Small intestine (tissue), 16 donors: Measurements from ENCODE around the gene ZNF804B. TPM values are rescaled to one million over a fixed set of nuclear protein-coding genes. Genes with fewer than 3 reads are reported as not detected.
A peak's percentile ranks its signal among the peaks of the same experiment; 100 is the strongest.

Experiments used
- DNase-seq, 2 donors: peaks; one replicate each; pipeline versions ENCODE4 v3.0.0 to v3.0.0-alpha.2; 2013
- FAIRE-seq: peaks from 2 replicates; lab custom pipeline; 2012; peaks lifted over from hg19 to GRCh38; lab: Jason Lieb, UNC
- H3K27ac ChIP-seq, 3 donors: one replicate each; pipeline ENCODE4 v1.5.1; 2013; ENCODE audit warnings: low read length in 2 of 3, mild to moderate bottlenecking in 2 of 3, control low read depth in 1 of 3, inconsistent platforms in 1 of 3, low read depth in 1 of 3, moderate library complexity in 1 of 3
- H3K27me3 ChIP-seq, 3 donors: one replicate each; pipeline ENCODE4 v1.6.1; 2013; ENCODE audit warnings: low read length in 3 of 3, inconsistent platforms in 1 of 3; ENCODE audit not compliant: control insufficient read depth in 3 of 3, insufficient read depth in 3 of 3
- H3K36me3 ChIP-seq, 3 donors: one replicate each; pipeline ENCODE4 v1.6.1; 2013; ENCODE audit warnings: low read length in 3 of 3, inconsistent platforms in 1 of 3, low read depth in 1 of 3, mild to moderate bottlenecking in 1 of 3, moderate library complexity in 1 of 3; ENCODE audit not compliant: control insufficient read depth in 3 of 3, insufficient read depth in 2 of 3
- H3K4me1 ChIP-seq, 3 donors: one replicate each; pipeline ENCODE4 v1.6.1; 2013; ENCODE audit warnings: low read length in 2 of 3, inconsistent platforms in 1 of 3, low read depth in 1 of 3, mild to moderate bottlenecking in 1 of 3, moderate library complexity in 1 of 3; ENCODE audit not compliant: control insufficient read depth in 3 of 3, insufficient read depth in 2 of 3
- H3K4me3 ChIP-seq, 3 donors: one replicate each; pipeline ENCODE4 v1.5.1; 2013; ENCODE audit warnings: low read length in 3 of 3, control low read depth in 1 of 3, inconsistent platforms in 1 of 3, low read depth in 1 of 3, mild to moderate bottlenecking in 1 of 3, moderate library complexity in 1 of 3
- H3K9me3 ChIP-seq, 2 donors: one replicate each; pipeline ENCODE4 v1.6.1; 2013; ENCODE audit warnings: low read depth in 1 of 2, low read length in 1 of 2; ENCODE audit not compliant: control insufficient read depth in 2 of 2, insufficient read depth in 1 of 2
- WGBS, 3 donors: extraction: QIAGEN DNeasy Blood & Tissue Kit; methylation state at CpG; one replicate each; pipeline ENCODE4 v1.1.7; 2013; 5-methylcytosine and 5-hydroxymethylcytosine counted together
- long read RNA-seq, 10 donors: transcript quantifications; one replicate each; lab custom pipeline, GENCODE V29; 2026
- polyA plus RNA-seq, 4 donors: library from polyadenylated mRNA; stranded (reverse) in 3 of 4; unstranded in 1 of 4; fragments of 200-250 nt in 3 of 4; fragments of 120-200 nt in 1 of 4; gene quantifications; one replicate each; pipeline versions ENCODE4 v1.2.1 to v1.2.3, GENCODE V29; 2013
- donor health status: healthy with polysubstance abuse.
- donor health status: control.
- donor health status: control.
- donor health status: Bipolar disorder and iron deficiency.
- donor health status: healthy.

ZNF804B gene
- polyA plus RNA-seq = under 1 TPM in 2 of 4 donors, not detected in 2; 0.03 to 0.12 TPM
- long read RNA-seq, donor 1 = 0 reads
- long read RNA-seq, donor 2 = 0 reads
- long read RNA-seq, donor 3 = 0 reads
- long read RNA-seq, donor 4 = 0 reads
- long read RNA-seq, donor 5 = 0 reads
- long read RNA-seq, donor 6 = 0 reads
- long read RNA-seq, donor 7 = 0 reads
- long read RNA-seq, donor 8 = 0 reads
- long read RNA-seq, donor 9 = 0 reads
- long read RNA-seq, donor 10 = 0 reads

DNA sequence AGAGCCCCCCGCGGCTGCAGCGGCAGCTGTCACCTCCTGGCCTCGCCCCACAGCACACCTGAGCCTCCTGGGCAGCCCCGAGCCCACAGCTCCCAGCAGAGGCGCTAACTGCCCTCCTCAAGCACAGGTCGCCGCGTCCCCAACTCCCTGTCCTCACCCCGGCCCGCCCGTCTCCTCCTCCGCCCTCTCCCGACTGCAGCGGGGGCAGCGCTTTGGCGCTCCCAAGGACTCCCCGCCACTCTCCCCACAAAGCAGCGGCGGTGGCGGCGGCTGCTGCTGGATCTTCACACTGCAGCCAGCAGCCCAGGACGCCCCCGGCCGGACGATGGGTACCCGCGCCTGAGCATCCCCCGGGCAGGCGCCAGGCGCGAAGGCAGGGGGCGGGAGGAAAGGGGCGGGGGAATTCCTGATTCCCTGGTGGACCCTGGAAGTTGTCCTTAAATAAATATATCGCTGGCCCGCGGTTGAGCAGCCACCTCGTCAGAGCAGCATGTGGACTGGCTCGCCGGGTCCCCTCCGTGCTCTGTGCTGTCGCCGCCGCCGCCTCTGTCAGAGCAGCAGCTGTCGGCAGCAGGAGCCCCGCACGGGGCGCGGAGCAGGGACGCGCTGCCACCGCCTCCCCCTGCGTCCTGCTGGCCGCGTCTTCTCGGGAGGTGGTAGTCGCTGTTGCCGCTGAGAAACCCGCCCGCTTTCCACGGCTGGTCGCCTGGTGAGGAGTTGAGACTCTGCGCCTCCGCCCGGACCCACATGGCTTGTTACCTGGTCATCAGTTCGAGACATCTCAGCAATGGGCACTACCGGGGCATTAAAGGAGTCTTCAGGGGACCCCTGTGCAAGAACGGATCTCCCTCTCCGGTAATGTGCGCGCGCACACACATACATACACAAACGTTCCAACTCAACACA is at the start of gene ZNF804B:
Gene ZNF804B (plus strand): TSS at position 471 of the 906 bp plus-strand sequence. CDS start 277 bp downstream, at position 748.
- FAIRE-seq = no peak
- Histone ChIP-seq H3K27me3 (peaks cover 9 to 39% (median 14%) of the 10 kb centered on the region in 3 donors), H3K27ac (no peak within 1 kb of the TSS), H3K9me3 (no peaks in the 10 kb centered on the region), H3K4me3 (peak within 1 kb of the TSS in 2 of 3 donors; percentile 1 to 27), H3K4me1 (peaks cover 0 to 6% (median 0%) of the 10 kb centered on the region in 3 donors), H3K36me3 (no peaks in the 10 kb centered on the region)
- peak in 1 of 2 donors; percentile 30 for DNase-seq
- 4 to 8% (median 4%) methylated on average over 67 to 74 of the region's 74 CpGs for WGBS, 3 donors

DNA sequence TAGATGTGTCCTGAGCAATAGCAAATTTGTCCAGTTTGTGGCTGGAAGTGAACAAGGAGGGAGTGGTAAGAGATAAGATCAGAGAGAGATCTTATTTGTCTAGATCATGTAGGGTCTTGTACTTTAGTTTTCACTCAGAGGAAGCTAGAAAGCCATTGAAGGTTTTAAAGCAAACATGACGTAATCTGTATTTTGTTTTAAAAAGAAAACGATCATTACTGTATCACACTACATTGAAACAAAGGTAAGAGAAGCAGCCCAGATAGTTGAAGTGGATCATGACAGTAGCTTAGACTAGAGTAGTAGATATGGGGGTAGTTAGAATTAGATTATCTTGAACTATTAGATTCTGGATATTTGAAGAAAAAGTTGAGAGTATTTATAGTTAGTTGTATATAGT is 23.6 kb upstream of the ZNF804B start:
- H3K27me3 ChIP-seq = no peaks in the 10 kb centered on the region
- DNase-seq (no peak), FAIRE-seq (no peak)
- H3K36me3 ChIP-seq = no peaks in the 10 kb centered on the region
- 64 to 79% (median 74%) methylated on average over 2 of the region's 2 CpGs for WGBS, 3 donors
- H3K4me1 ChIP-seq = no peaks in the 10 kb centered on the region
- H3K4me3 ChIP-seq = no peak overlapping the region
- H3K27ac ChIP-seq = no peak overlapping the region
- peaks cover 0 to 4% of the 10 kb centered on the region in 2 donors for H3K9me3 ChIP-seq

- Histone ChIP-seq H3K4me1 (no peaks in the 10 kb centered on the region), H3K27me3 (no peaks in the 10 kb centered on the region), H3K36me3 (no peaks in the 10 kb centered on the region), H3K4me3 (no peak overlapping the region), H3K9me3 (peaks cover 0 to 4% of the 10 kb centered on the region in 2 donors), H3K27ac (no peak overlapping the region)
- FAIRE-seq (no peak), DNase-seq (no peak)
Observed at GRCh38 chr7:88737632-88738031, 21.9 kb upstream of the ZNF804B start.

- no peaks in the 10 kb centered on the region for H3K9me3 ChIP-seq
- H3K4me1 ChIP-seq = no peaks in the 10 kb centered on the region
- H3K27me3 ChIP-seq = no peaks in the 10 kb centered on the region
- FAIRE-seq (no peak), DNase-seq (no peak)
- H3K4me3 ChIP-seq = no peak overlapping the region
- no peaks in the 10 kb centered on the region for H3K36me3 ChIP-seq
- no peak overlapping the region for H3K27ac ChIP-seq
- WGBS, 3 donors = 34 to 43% (median 34%) methylated on average over 3 of the region's 3 CpGs
Observed at GRCh38 chr7:88746126-88746525, 13.4 kb upstream of the ZNF804B start.

- H3K27ac ChIP-seq = no peak overlapping the region
- H3K4me1 ChIP-seq = peaks cover 0 to 6% (median 0%) of the 10 kb centered on the region in 3 donors
- no peaks in the 10 kb centered on the region for H3K36me3 ChIP-seq
- WGBS, 3 donors = 9 to 63% (median 19%) methylated on average over 1 of the region's 1 CpG
- no peak overlapping the region for H3K4me3 ChIP-seq
- no peaks in the 10 kb centered on the region for H3K9me3 ChIP-seq
- peaks cover 9 to 40% (median 13%) of the 10 kb centered on the region in 3 donors for H3K27me3 ChIP-seq
- FAIRE-seq (no peak), DNase-seq (no peak)
Observed at GRCh38 chr7:88756802-88757201, 2.7 kb upstream of the ZNF804B start.

DNA sequence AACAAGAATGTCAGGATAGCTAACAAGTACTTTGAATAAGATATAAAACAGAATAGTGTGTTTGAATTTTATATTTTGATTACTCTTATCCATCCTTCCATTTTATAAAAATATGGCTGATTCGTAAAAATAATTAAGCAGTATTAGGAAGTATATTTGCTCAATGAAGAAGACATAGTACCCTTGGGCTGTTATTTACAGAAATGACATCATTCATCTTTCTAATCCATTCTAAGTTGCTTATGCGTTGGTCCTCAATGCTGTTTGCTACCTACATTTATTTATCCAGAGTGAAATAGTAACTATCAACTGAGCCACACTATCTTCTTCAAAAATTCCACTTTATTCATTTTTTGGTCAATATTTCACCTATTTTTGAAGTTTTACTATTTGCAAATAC is 2.1 kb upstream of the ZNF804B start:
- Histone ChIP-seq H3K27ac (no peak overlapping the region), H3K9me3 (no peaks in the 10 kb centered on the region), H3K4me3 (no peak overlapping the region), H3K27me3 (peaks cover 9 to 41% (median 14%) of the 10 kb centered on the region in 3 donors), H3K4me1 (peaks cover 0 to 6% (median 0%) of the 10 kb centered on the region in 3 donors), H3K36me3 (no peaks in the 10 kb centered on the region)
- 65 to 74% (median 70%) methylated on average over 2 of the region's 2 CpGs for WGBS, 3 donors
- FAIRE-seq (no peak), DNase-seq (no peak)

DNA sequence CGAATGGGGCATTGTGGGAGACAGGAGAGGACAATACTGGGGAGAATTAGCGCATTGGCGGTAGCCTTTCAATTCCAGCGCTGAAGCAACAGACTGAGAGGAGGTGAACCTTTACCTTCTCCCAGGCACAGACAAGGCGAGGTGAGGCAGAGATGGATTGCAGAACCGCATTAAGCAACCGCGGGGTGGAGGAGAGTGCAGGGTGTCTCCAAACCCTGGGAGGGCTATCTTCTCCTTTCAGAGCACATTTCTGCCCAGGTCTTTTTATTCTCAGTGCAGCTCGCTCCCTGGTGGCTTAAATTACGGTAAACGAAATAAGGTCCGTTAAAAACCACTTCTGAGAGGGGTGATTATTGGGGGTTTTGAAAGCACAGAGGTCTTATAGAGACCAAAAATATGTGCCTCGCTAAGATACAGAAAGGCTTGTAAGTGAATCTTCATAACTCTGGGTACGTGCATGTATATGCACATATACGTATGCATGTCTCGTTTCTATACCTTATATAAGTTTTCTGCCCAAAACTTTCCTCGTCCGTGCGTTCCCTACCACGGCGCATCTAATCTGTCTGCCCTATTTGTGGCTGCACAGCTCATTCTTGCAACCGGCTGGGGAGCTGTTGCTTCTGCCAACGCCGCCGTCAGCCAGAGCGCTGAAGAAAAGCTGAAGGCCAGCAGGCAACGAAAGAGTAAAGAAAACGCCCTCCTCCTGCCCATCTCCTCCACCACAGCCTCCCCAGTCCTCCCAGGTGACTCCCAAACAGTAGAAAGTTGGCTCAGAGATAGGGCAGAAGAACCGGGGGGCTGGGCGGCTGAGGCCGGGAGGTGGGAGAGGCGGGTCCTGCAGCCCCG is 895 bp upstream of the ZNF804B start:
- no peak for FAIRE-seq
- H3K27me3 ChIP-seq = peaks cover 9 to 39% (median 14%) of the 10 kb centered on the region in 3 donors
- DNase-seq = peak in 1 of 2 donors; percentile 28

DNA sequence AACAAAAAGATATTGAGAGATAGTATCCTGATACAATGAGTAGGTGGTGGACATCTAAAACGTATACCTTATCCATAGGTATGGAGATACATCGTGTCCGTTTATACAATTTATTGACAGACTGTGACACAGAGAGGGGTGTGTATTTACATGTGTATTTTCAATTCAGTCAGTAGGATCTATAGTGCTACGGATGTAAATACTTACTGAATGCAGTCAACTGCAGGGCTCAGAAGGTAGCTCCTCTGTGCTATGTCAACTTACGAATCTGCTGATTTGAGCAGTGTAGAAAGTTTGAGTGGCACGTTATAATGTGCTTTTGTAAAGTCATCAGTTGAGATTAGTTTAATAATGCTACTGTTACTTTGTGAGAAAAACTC is 626 bp downstream of the ZNF804B start:
- Histone ChIP-seq H3K36me3 (no peaks in the 10 kb centered on the region), H3K4me3 (peak overlapping the region in 1 of 3 donors; percentile 27), H3K27ac (no peak overlapping the region), H3K4me1 (peaks cover 0 to 6% (median 0%) of the 10 kb centered on the region in 3 donors), H3K9me3 (no peaks in the 10 kb centered on the region), H3K27me3 (peaks cover 9 to 39% (median 14%) of the 10 kb centered on the region in 3 donors)
- peak in 1 of 2 donors; percentile 6 for DNase-seq
- 12 to 19% (median 13%) methylated on average over 6 of the region's 6 CpGs for WGBS, 3 donors
- no peak for FAIRE-seq

More for the DNA sequence above, 895 bp upstream of the ZNF804B start:
- peak overlapping the region in 1 of 3 donors; percentile 27 for H3K4me3 ChIP-seq
- no peaks in the 10 kb centered on the region for H3K36me3 ChIP-seq
- H3K9me3 ChIP-seq = no peaks in the 10 kb centered on the region
- no peak overlapping the region for H3K27ac ChIP-seq
- peaks cover 0 to 6% (median 0%) of the 10 kb centered on the region in 3 donors for H3K4me1 ChIP-seq
- 4 to 7% (median 6%) methylated on average over 32 to 33 of the region's 33 CpGs for WGBS, 3 donors
